PFSK-1 (cell line): ENCODE data around the gene RIMS1.
A peak's percentile ranks its signal among the peaks of the same experiment; 100 is the strongest.

Experiments
- FOXP2 ChIP-seq: optimal IDR thresholded peaks from 2 replicates; pipeline ENCODE3; 2011; ENCODE audit warnings: borderline replicate concordance, control low read depth, inconsistent platforms; ENCODE audit not compliant: insufficient read depth; ENCODE audit errors: extremely low read length, extremely low read depth
- POLR2AphosphoS5 ChIP-seq: IDR thresholded peaks from 2 replicates; pipeline ENCODE4 v1.6.1; 2012; ENCODE audit warnings: low read depth, mild to moderate bottlenecking, control low read depth, low read length, moderate library complexity
- REST ChIP-seq, 2 experiments: IDR thresholded peaks; 2 replicates each; pipeline versions ENCODE4 v1.6.1 to v1.8.0; 2011 to 2012; ENCODE audit warnings: low read depth in 2 of 2, low read length in 2 of 2, control low read depth in 1 of 2, inconsistent platforms in 1 of 2, mild to moderate bottlenecking in 1 of 2, moderate library complexity in 1 of 2; ENCODE audit not compliant: insufficient read depth in 1 of 2
- SIN3A ChIP-seq: IDR thresholded peaks from 2 replicates; pipeline ENCODE4 v1.6.1; 2012; ENCODE audit warnings: mild to moderate bottlenecking, low read length, moderate library complexity, borderline replicate concordance; ENCODE audit not compliant: insufficient read depth
- TAF1 ChIP-seq: IDR thresholded peaks from 2 replicates; pipeline ENCODE4 v1.6.1; 2012; ENCODE audit warnings: low read length, control low read depth, borderline replicate concordance; ENCODE audit not compliant: insufficient read depth

RIMS1 gene

GRCh38 chr6:72363844-72364740 is 477.7 kb downstream of the RIMS1 start:
- TF ChIP-seq REST (IDR thresholded peaks at IDR 0.05; ENCODE audit: insufficient read depth in 1 of 2, low read depth in 2 of 2, low read length in 2 of 2), result 0 out of 4 replicates have a peak, but pooled peaks of 1 of the 2 experiments have one; percentile 15
- no peak for TF ChIP-seq POLR2AphosphoS5

GRCh38 chr6:72365773-72366172 is 479.4 kb downstream of the RIMS1 start:
- no peak for TF ChIP-seq TAF1

GRCh38 chr6:72367439-72367838 is 481.1 kb downstream of the RIMS1 start:
- no peak for TF ChIP-seq POLR2AphosphoS5
- no peak for TF ChIP-seq FOXP2
- no peak for TF ChIP-seq SIN3A
- TF ChIP-seq REST (IDR thresholded peaks at IDR 0.05; ENCODE audit: insufficient read depth in 1 of 2, low read depth in 2 of 2, low read length in 2 of 2), result no peak
- no peak for TF ChIP-seq TAF1

GRCh38 chr6:72371473-72371872 is 485.1 kb downstream of the RIMS1 start:
- TF ChIP-seq SIN3A (no peak), REST (IDR thresholded peaks at IDR 0.05; ENCODE audit: insufficient read depth in 1 of 2, low read depth in 2 of 2, low read length in 2 of 2) (0 out of 4 replicates have a peak, but pooled peaks of 1 of the 2 experiments have one; percentile 67), POLR2AphosphoS5 (no peak), FOXP2 (no peak)

- TF ChIP-seq POLR2AphosphoS5 (no peak), REST (IDR thresholded peaks at IDR 0.05; ENCODE audit: insufficient read depth in 1 of 2, low read depth in 2 of 2, low read length in 2 of 2) (no peak), SIN3A (no peak), FOXP2 (no peak), TAF1 (no peak)
Observed at GRCh38 chr6:72374172-72374571, 487.8 kb downstream of the RIMS1 start.
